Stimulated activated effector memory CD8-positive, alpha-beta T cell treated with anti-CD3 and anti-CD28 coated beads, Interleukin-12 subunit alpha, Interleukin-12 subunit beta, amount 100 ng/mL, for 72 hours (primary cell): ENCODE results near the gene FGF12.
"Not testable (repeated sequence)": the region's sequence is repeated elsewhere in the genome, so short reads cannot be mapped to it uniquely, and the experiment has no call there.

Source experiments
- ATAC-seq: fragments of 150-1000 bp; cut with Tn5 transposase; 2 replicates; pipeline ENCODE4 v1.10.0; 2021
- DNase-seq, 2 donors: peaks; one replicate each; pipeline ENCODE4 v3.0.0; 2021 to 2022; ENCODE audit warnings: low spot score in 2 of 2
- H3K27ac Mint-ChIP-seq: one replicate; pipeline ENCODE4 v1.8.0; 2022; ENCODE audit warnings: mild to moderate bottlenecking, mixed read lengths
- H3K36me3 Mint-ChIP-seq: one replicate; pipeline ENCODE4 v1.8.0; 2022; ENCODE audit warnings: mild to moderate bottlenecking, mixed read lengths
- H3K4me1 Mint-ChIP-seq: one replicate; pipeline ENCODE4 v1.8.0; 2022; ENCODE audit warnings: mixed read lengths
- H3K4me3 Mint-ChIP-seq: one replicate; pipeline ENCODE4 v1.8.0; 2022; ENCODE audit warnings: mild to moderate bottlenecking, mixed read lengths
- H3K9me3 Mint-ChIP-seq: one replicate; pipeline ENCODE4 v1.8.0; 2022; ENCODE audit warnings: mixed read lengths

Gene FGF12

GRCh38 chr3:192576704-192577103 is 150.6 kb downstream of the FGF12 start:
- not testable (repeated sequence) for H3K36me3 Mint-ChIP-seq, H3K4me3 Mint-ChIP-seq, H3K9me3 Mint-ChIP-seq, H3K27ac Mint-ChIP-seq, DNase-seq, H3K4me1 Mint-ChIP-seq, ATAC-seq

GRCh38 chr3:192575879-192576506 is 151.3 kb downstream of the FGF12 start:
- H3K9me3 Mint-ChIP-seq, result peaks cover 7% of the 10 kb centered on the region
- ATAC-seq (no peak), DNase-seq (no peak)
- no peak overlapping the region for H3K4me3 Mint-ChIP-seq
- no peaks in the 10 kb centered on the region for H3K36me3 Mint-ChIP-seq
- no peak overlapping the region for H3K27ac Mint-ChIP-seq
- peaks cover 7% of the 10 kb centered on the region for H3K4me1 Mint-ChIP-seq

- no peaks in the 10 kb centered on the region for H3K36me3 Mint-ChIP-seq
- no peak overlapping the region for H3K4me3 Mint-ChIP-seq
- no peak for ATAC-seq
- peaks cover 7% of the 10 kb centered on the region for H3K9me3 Mint-ChIP-seq
- peaks cover 9% of the 10 kb centered on the region for H3K4me1 Mint-ChIP-seq
- H3K27ac Mint-ChIP-seq, result no peak overlapping the region
- no peak for DNase-seq
These were observed 154.1 kb downstream of the FGF12 start for GRCh38 chr3:192573240-192573639.

- peaks cover under 1% of the 10 kb centered on the region for H3K9me3 Mint-ChIP-seq
- H3K36me3 Mint-ChIP-seq, result no peaks in the 10 kb centered on the region
- peak overlapping the region; percentile 39 for H3K4me3 Mint-ChIP-seq
- DNase-seq, result no peak
- no peak overlapping the region for H3K27ac Mint-ChIP-seq
- ATAC-seq, result no peak
- H3K4me1 Mint-ChIP-seq, result peaks cover 9% of the 10 kb centered on the region
These were observed 156.2 kb downstream of the FGF12 start for GRCh38 chr3:192570821-192571791.

GRCh38 chr3:192570315-192570714 is 157.0 kb downstream of the FGF12 start:
- H3K9me3 Mint-ChIP-seq, result no peaks in the 10 kb centered on the region
- DNase-seq (no peak), ATAC-seq (no peak)
- H3K4me1 Mint-ChIP-seq, result peaks cover 9% of the 10 kb centered on the region
- no peak overlapping the region for H3K27ac Mint-ChIP-seq
- H3K36me3 Mint-ChIP-seq, result no peaks in the 10 kb centered on the region
- no peak overlapping the region for H3K4me3 Mint-ChIP-seq

GRCh38 chr3:192566706-192567290 is 160.5 kb downstream of the FGF12 start:
- Mint-ChIP-seq H3K9me3 (no peaks in the 10 kb centered on the region), H3K27ac (no peak overlapping the region), H3K36me3 (no peaks in the 10 kb centered on the region), H3K4me3 (no peak overlapping the region), H3K4me1 (peaks cover 9% of the 10 kb centered on the region)
- ATAC-seq (peak; percentile 80), DNase-seq (peak; percentile 17 to 58)

GRCh38 chr3:192564611-192565010 is 162.7 kb downstream of the FGF12 start:
- no peak for DNase-seq

GRCh38 chr3:192563417-192563816 is 163.9 kb downstream of the FGF12 start:
- no peaks in the 10 kb centered on the region for H3K36me3 Mint-ChIP-seq
- no peak overlapping the region for H3K4me3 Mint-ChIP-seq
- H3K9me3 Mint-ChIP-seq, result no peaks in the 10 kb centered on the region
- no peak for ATAC-seq
- no peak for DNase-seq
- no peaks in the 10 kb centered on the region for H3K4me1 Mint-ChIP-seq
- no peak overlapping the region for H3K27ac Mint-ChIP-seq

More at GRCh38 chr3:192564611-192565010, 162.7 kb downstream of the FGF12 start:
- H3K4me1 Mint-ChIP-seq, result no peaks in the 10 kb centered on the region
- no peak for ATAC-seq
- no peak overlapping the region for H3K4me3 Mint-ChIP-seq
- H3K27ac Mint-ChIP-seq, result no peak overlapping the region
- H3K9me3 Mint-ChIP-seq, result no peaks in the 10 kb centered on the region
- H3K36me3 Mint-ChIP-seq, result no peaks in the 10 kb centered on the region

- no peak overlapping the region for H3K27ac Mint-ChIP-seq
- H3K36me3 Mint-ChIP-seq, result no peaks in the 10 kb centered on the region
- peaks cover 20% of the 10 kb centered on the region for H3K9me3 Mint-ChIP-seq
- no peaks in the 10 kb centered on the region for H3K4me1 Mint-ChIP-seq
- no peak overlapping the region for H3K4me3 Mint-ChIP-seq
- DNase-seq, result no peak
- ATAC-seq, result no peak
These were observed 173.6 kb downstream of the FGF12 start for GRCh38 chr3:192553707-192554106.

GRCh38 chr3:192550356-192550755 is 177.0 kb downstream of the FGF12 start:
- Mint-ChIP-seq H3K9me3 (peaks cover 17% of the 10 kb centered on the region), H3K4me1 (no peaks in the 10 kb centered on the region), H3K36me3 (no peaks in the 10 kb centered on the region), H3K27ac (no peak overlapping the region), H3K4me3 (no peak overlapping the region)
- no peak for ATAC-seq
- DNase-seq, result no peak

GRCh38 chr3:192545333-192545732 is 182.0 kb downstream of the FGF12 start:
- no peak for DNase-seq
- Mint-ChIP-seq H3K9me3 (peaks cover 21% of the 10 kb centered on the region), H3K4me1 (no peaks in the 10 kb centered on the region), H3K27ac (no peak overlapping the region), H3K4me3 (no peak overlapping the region), H3K36me3 (no peaks in the 10 kb centered on the region)
- no peak for ATAC-seq

GRCh38 chr3:192543163-192543562 is 184.2 kb downstream of the FGF12 start:
- Mint-ChIP-seq H3K4me3 (no peak overlapping the region), H3K27ac (no peak overlapping the region), H3K36me3 (no peaks in the 10 kb centered on the region), H3K9me3 (peaks cover 17% of the 10 kb centered on the region), H3K4me1 (no peaks in the 10 kb centered on the region)
- DNase-seq (no peak), ATAC-seq (no peak)

- Mint-ChIP-seq H3K36me3 (no peaks in the 10 kb centered on the region), H3K4me3 (no peak overlapping the region), H3K27ac (no peak overlapping the region), H3K9me3 (no peaks in the 10 kb centered on the region), H3K4me1 (no peaks in the 10 kb centered on the region)
- DNase-seq, result no peak
- no peak for ATAC-seq
These were observed 210.5 kb downstream of the FGF12 start for GRCh38 chr3:192516820-192517219.

GRCh38 chr3:192515664-192516045 is 211.7 kb downstream of the FGF12 start:
- ATAC-seq (no peak), DNase-seq (no peak)
- H3K4me1 Mint-ChIP-seq, result no peaks in the 10 kb centered on the region
- no peak overlapping the region for H3K4me3 Mint-ChIP-seq
- no peak overlapping the region for H3K27ac Mint-ChIP-seq
- H3K9me3 Mint-ChIP-seq, result peaks cover 2% of the 10 kb centered on the region
- no peaks in the 10 kb centered on the region for H3K36me3 Mint-ChIP-seq

- Mint-ChIP-seq H3K36me3 (no peaks in the 10 kb centered on the region), H3K4me1 (no peaks in the 10 kb centered on the region), H3K27ac (no peak overlapping the region), H3K9me3 (peaks cover 2% of the 10 kb centered on the region), H3K4me3 (no peak overlapping the region)
- ATAC-seq (no peak), DNase-seq (no peak)
These were observed 212.3 kb downstream of the FGF12 start for GRCh38 chr3:192514754-192515663.
